Measurements from ENCODE around the gene CDH15.
"Not testable (repeated sequence)": the region's sequence is repeated elsewhere in the genome, so short reads cannot be mapped to it uniquely, and the experiment has no call there.

The CDH15 gene

GRCh38 chr16:89157778-89158177, 13.8 kb upstream of the CDH15 start:
- DNase-seq, result no peak

GRCh38 chr16:89159066-89159849, 12.3 kb upstream of the CDH15 start:
- DNase-seq, result no peak

- no peak for DNase-seq
These were observed 11.6 kb upstream of the CDH15 start for GRCh38 chr16:89159850-89160354.

- DNase-seq, result no peak
These were observed 10.4 kb upstream of the CDH15 start for GRCh38 chr16:89160977-89161701.

GRCh38 chr16:89161763-89162713, 9.5 kb upstream of the CDH15 start:
- no peak for DNase-seq

- no peak for DNase-seq
These were observed 8.3 kb upstream of the CDH15 start for GRCh38 chr16:89163297-89163696.

- DNase-seq, result no peak
These were observed 7.1 kb upstream of the CDH15 start for GRCh38 chr16:89164436-89164835.

GRCh38 chr16:89164847-89165680, 6.5 kb upstream of the CDH15 start:
- DNase-seq, result no peak

- DNase-seq, result not testable (repeated sequence)
These were observed 5.9 kb upstream of the CDH15 start for GRCh38 chr16:89165681-89165979.

- DNase-seq, result no peak
These were observed 4.7 kb upstream of the CDH15 start for GRCh38 chr16:89166696-89167424.

- DNase-seq, result no peak
These were observed 4.1 kb upstream of the CDH15 start for GRCh38 chr16:89167425-89167941.

GRCh38 chr16:89168381-89169189, 3.0 kb upstream of the CDH15 start:
- DNase-seq, result no peak

- DNase-seq, result no peak
These were observed 1.8 kb upstream of the CDH15 start for GRCh38 chr16:89169778-89170177.

GRCh38 chr16:89170346-89171215, 967 bp upstream of the CDH15 start:
- DNase-seq, result no peak

GRCh38 chr16:89172171-89172527, 601 bp downstream of the CDH15 start:
- DNase-seq, result no peak

- no peak for DNase-seq
These were observed 1.1 kb downstream of the CDH15 start for GRCh38 chr16:89172528-89173173.

GRCh38 chr16:89173174-89173921, 1.8 kb downstream of the CDH15 start:
- DNase-seq, result no peak

Measured in NCI-H1694 treated with DMSO at 0.1 percent for 48 hours (cell line).